OCI-LY7 (cell line): Measurements from ENCODE around the gene MYO9A. TPM values are rescaled to one million over a fixed set of nuclear protein-coding genes. Genes with fewer than 3 reads are reported as not detected.

Experiments
- BruUV-seq: library from RNA; stranded (reverse); fragments of 400-500 nt; replicated peaks from 2 replicates; lab custom pipeline; 2021; lab: Mats Ljungman, UMichigan
- CTCF ChIA-PET: fragments of 300-600 bp; sonication (Branson Sonifier 250); formaldehyde crosslinking; loops from one replicate; lab custom pipeline; 2022; ENCODE audit warnings: antibody characterized with exemption; ENCODE audit not compliant: unreplicated experiment; lab: Charles Lee
- POLR2A ChIA-PET: fragments of 300-600 bp; sonication (Branson Sonifier 250); formaldehyde crosslinking; loops from one replicate; lab custom pipeline; 2022; ENCODE audit warnings: antibody characterized with exemption; lab: Charles Lee
- DNase-seq: peaks from one replicate; pipeline ENCODE4 v3.0.0-alpha.2; 2015; ENCODE audit warnings: low spot score
- H2AFZ ChIP-seq: fragments of 200-600 bp; sonication (generic), shearing (Covaris generic); 2 replicates; pipeline ENCODE4 v1.6.1; 2014; ENCODE audit warnings: mild to moderate bottlenecking, antibody characterized with exemption, low read length, moderate library complexity
- H3K27ac ChIP-seq: fragments of 200-600 bp; sonication (generic); 2 replicates; pipeline ENCODE4 v1.5.1; 2014; ENCODE audit warnings: mixed run types, low read depth, mild to moderate bottlenecking, moderate library complexity, low read length, inconsistent platforms; ENCODE audit not compliant: poor library complexity, severe bottlenecking
- H3K36me3 ChIP-seq: fragments of 200-600 bp; sonication (generic); 2 replicates; pipeline ENCODE4 v1.6.1; 2014; ENCODE audit warnings: mild to moderate bottlenecking, antibody characterized with exemption, low read length, moderate library complexity, mixed read lengths; ENCODE audit not compliant: insufficient read depth
- H3K4me1 ChIP-seq: fragments of 200-600 bp; sonication (generic); 2 replicates; pipeline ENCODE4 v1.5.1; 2014; ENCODE audit warnings: mild to moderate bottlenecking, low read length; ENCODE audit not compliant: insufficient read depth, poor library complexity, severe bottlenecking
- H3K4me2 ChIP-seq: fragments of 200-600 bp; sonication (generic); 2 replicates; pipeline ENCODE4 v1.6.1; 2014; ENCODE audit warnings: mild to moderate bottlenecking, low read length
- H3K4me3 ChIP-seq: fragments of 200-600 bp; sonication (generic); 2 replicates; pipeline ENCODE4 v1.5.1; 2014; ENCODE audit warnings: mild to moderate bottlenecking, low read depth, low read length; ENCODE audit not compliant: poor library complexity, severe bottlenecking
- H3K79me2 ChIP-seq: fragments of 200-600 bp; sonication (generic); 2 replicates; pipeline ENCODE4 v1.6.1; 2016; ENCODE audit warnings: low read depth, mild to moderate bottlenecking, low read length, moderate library complexity, mixed read lengths; ENCODE audit not compliant: insufficient read depth
- H3K9me2 ChIP-seq: fragments of 200-600 bp; sonication (generic); 2 replicates; pipeline ENCODE4 v1.6.1; 2016; ENCODE audit warnings: mild to moderate bottlenecking, low read length, mixed read lengths; ENCODE audit not compliant: insufficient read depth
- H3K9me3 ChIP-seq: fragments of 200-600 bp; sonication (generic); 2 replicates; pipeline ENCODE4 v1.6.1; 2014; ENCODE audit warnings: mild to moderate bottlenecking, mixed run types, low read length, mixed read lengths
- H4K20me1 ChIP-seq: fragments of 200-600 bp; sonication (generic); 2 replicates; pipeline ENCODE4 v1.6.1; 2014; ENCODE audit warnings: mild to moderate bottlenecking, antibody characterized with exemption, low read length, moderate library complexity, mixed read lengths; ENCODE audit not compliant: insufficient read depth
- CTCF ChIP-seq: fragments of 200-600 bp; sonication (generic); conservative IDR thresholded peaks from 2 replicates; pipeline ENCODE4 v1.5.1; 2014; ENCODE audit warnings: mild to moderate bottlenecking, antibody characterized with exemption, low read length, moderate library complexity, mixed read lengths
- EZH2phosphoT487 ChIP-seq: fragments of 200-600 bp; sonication (generic); IDR thresholded peaks from 2 replicates; pipeline ENCODE4 v1.6.1; 2018; ENCODE audit warnings: low read depth, borderline replicate concordance, mild to moderate bottlenecking, mixed run types, antibody characterized with exemption, low read length, moderate library complexity, mixed read lengths
- intact Hi-C: fragments of 100-400 bp; cut with micrococcal nuclease; formaldehyde crosslinking; loops from one replicate; pipeline ENCODE4 v1.10.0; 2022; ENCODE audit not compliant: unreplicated experiment
- total RNA-seq, 2 experiments: library from RNA; depleted of rRNA in 1 of 2; stranded (reverse); fragments of >200 nt in 1 of 2; shearing (Covaris generic) in 1 of 2; gene quantifications; 2 replicates each; pipeline ENCODE4 v1.2.3, GENCODE V29; 2014 to 2022

Gene MYO9A
- total RNA-seq, 2 experiments from 2014 or later = 26.4 to 125 TPM

- TF ChIP-seq CTCF = no peak
- H3K4me2 ChIP-seq = no peak overlapping the region
- H3K36me3 ChIP-seq = peaks cover 5% of the 10 kb centered on the region
- intact Hi-C loops = no loop called here
- H4K20me1 ChIP-seq = no peaks in the 10 kb centered on the region
- H3K9me3 ChIP-seq = no peaks in the 10 kb centered on the region
- no peak for DNase-seq
- ChIA-PET CTCF (no interaction called here), POLR2A (interaction anchor here (0.6 kb wide), 1 partner anchor 160 kb away, joined by 3 read pairs; no protein-coding TSS in a partner anchor)
- no peaks in the 10 kb centered on the region for H3K9me2 ChIP-seq
- H3K4me3 ChIP-seq = no peak overlapping the region
- no peak overlapping the region for H2AFZ ChIP-seq
- no peak overlapping the region for H3K27ac ChIP-seq
- no TSS peak for BruUV-seq
- peaks cover 3% of the 10 kb centered on the region for H3K4me1 ChIP-seq
- peaks cover 14% of the 10 kb centered on the region; the same call in 1 of the 2 replicates for H3K79me2 ChIP-seq
Observed at GRCh38 chr15:72034859-72035650, 82.9 kb downstream of the MYO9A start.

- TF ChIP-seq EZH2phosphoT487 = no peak
- TF ChIP-seq CTCF = no peak
- H3K9me2 ChIP-seq = no peaks in the 10 kb centered on the region
- H3K9me3 ChIP-seq = no peaks in the 10 kb centered on the region
- H3K4me1 ChIP-seq = peaks cover 3% of the 10 kb centered on the region
- intact Hi-C loops = no loop called here
- H3K4me2 ChIP-seq = no peak overlapping the region
- H2AFZ ChIP-seq = no peak overlapping the region
- H3K36me3 ChIP-seq = peaks cover 4% of the 10 kb centered on the region
- no peak overlapping the region for H3K27ac ChIP-seq
- no peak for DNase-seq
- ChIA-PET CTCF (no interaction called here), POLR2A (no interaction called here)
- BruUV-seq = no TSS peak
- H3K79me2 ChIP-seq = peaks cover 14% of the 10 kb centered on the region; the same call in 1 of the 2 replicates
- H3K4me3 ChIP-seq = no peak overlapping the region
- H4K20me1 ChIP-seq = no peaks in the 10 kb centered on the region
Observed at GRCh38 chr15:72034351-72034750, 83.6 kb downstream of the MYO9A start.

- H3K9me3 ChIP-seq = no peaks in the 10 kb centered on the region
- H3K79me2 ChIP-seq = peaks cover 14% of the 10 kb centered on the region; the same call in 1 of the 2 replicates
- POLR2A ChIA-PET = interaction anchor here (1.0 to 1.2 kb wide), 3 partner anchors 11 to 80 kb away, joined by 3 to 4 read pairs (median 3); no protein-coding TSS in a partner anchor
- H3K36me3 ChIP-seq = peaks cover 6% of the 10 kb centered on the region
- no peak overlapping the region for H2AFZ ChIP-seq
- no peak for TF ChIP-seq EZH2phosphoT487
- no peak for TF ChIP-seq CTCF
- H3K4me2 ChIP-seq = no peak overlapping the region
- no peaks in the 10 kb centered on the region for H4K20me1 ChIP-seq
- H3K4me3 ChIP-seq = no peak overlapping the region
- H3K9me2 ChIP-seq = no peaks in the 10 kb centered on the region
- H3K27ac ChIP-seq = no peak overlapping the region
- intact Hi-C loops = no loop called here
- CTCF ChIA-PET = no interaction called here
- no peak for DNase-seq
- no TSS peak for BruUV-seq
- H3K4me1 ChIP-seq = peaks cover 3% of the 10 kb centered on the region
Observed at GRCh38 chr15:72033711-72034110, 84.2 kb downstream of the MYO9A start.
